Skin epidermis (tissue), 12 donors: ENCODE results near the gene CDC45.
"Not testable (repeated sequence)": the region's sequence is repeated elsewhere in the genome, so short reads cannot be mapped to it uniquely, and the experiment has no call there.

Source experiments
- H3K27ac ChIP-seq, 21 experiments: fragments of 200-600 bp; sonication (generic) in 11 of 21; one replicate each; pipeline ENCODE4 v1.5.0; 2020; ENCODE audit warnings: mild to moderate bottlenecking in 3 of 21, inconsistent platforms in 2 of 21, moderate library complexity in 2 of 21
- H3K4me3 ChIP-seq, 7 experiments: fragments of 200-600 bp; sonication (generic) in 2 of 7; one replicate each; pipeline ENCODE4 v1.5.0; 2020; ENCODE audit warnings: inconsistent platforms in 2 of 7, mild to moderate bottlenecking in 2 of 7, moderate library complexity in 1 of 7

Gene CDC45, protein sequence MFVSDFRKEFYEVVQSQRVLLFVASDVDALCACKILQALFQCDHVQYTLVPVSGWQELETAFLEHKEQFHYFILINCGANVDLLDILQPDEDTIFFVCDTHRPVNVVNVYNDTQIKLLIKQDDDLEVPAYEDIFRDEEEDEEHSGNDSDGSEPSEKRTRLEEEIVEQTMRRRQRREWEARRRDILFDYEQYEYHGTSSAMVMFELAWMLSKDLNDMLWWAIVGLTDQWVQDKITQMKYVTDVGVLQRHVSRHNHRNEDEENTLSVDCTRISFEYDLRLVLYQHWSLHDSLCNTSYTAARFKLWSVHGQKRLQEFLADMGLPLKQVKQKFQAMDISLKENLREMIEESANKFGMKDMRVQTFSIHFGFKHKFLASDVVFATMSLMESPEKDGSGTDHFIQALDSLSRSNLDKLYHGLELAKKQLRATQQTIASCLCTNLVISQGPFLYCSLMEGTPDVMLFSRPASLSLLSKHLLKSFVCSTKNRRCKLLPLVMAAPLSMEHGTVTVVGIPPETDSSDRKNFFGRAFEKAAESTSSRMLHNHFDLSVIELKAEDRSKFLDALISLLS

DNA sequence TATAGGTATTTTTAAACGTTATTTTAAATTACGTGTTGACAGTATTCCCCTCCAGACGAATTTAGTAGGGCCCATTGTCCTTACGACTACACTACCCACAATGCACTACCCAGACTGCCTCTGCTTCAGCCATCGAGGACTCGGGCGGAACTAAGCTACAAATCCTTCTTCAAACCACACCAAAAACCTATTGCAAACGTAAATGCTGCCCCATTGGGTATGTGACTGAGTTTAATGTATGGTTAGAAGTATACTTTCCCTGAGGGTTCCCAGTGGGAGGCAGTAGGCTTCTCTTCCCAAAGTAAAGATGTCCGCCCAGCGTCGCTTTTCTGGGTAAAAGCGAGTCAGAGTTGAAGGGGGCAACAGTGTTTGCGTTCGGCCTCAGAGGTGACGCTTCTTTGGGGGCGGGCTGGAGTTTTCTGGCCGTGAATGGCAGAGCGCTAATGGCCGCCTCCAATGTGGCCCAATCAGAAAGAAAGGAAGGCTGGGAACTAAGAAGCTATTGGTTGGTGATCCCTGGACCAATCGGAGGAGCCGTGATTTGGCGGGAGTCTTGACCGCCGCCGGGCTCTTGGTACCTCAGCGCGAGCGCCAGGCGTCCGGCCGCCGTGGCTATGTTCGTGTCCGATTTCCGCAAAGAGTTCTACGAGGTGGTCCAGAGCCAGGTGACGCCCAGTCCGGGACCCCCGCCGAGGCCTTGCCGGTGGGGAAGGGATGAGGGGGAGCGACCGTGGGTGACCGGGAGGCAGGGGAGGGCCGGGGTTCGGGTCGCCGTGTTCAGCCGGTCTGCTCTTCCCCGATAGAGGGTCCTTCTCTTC lies at the start of gene CDC45:
Gene CDC45 (plus strand): TSS at position 566 of the 818 bp plus-strand sequence. CDS start 49 bp downstream, at position 615.
- H3K4me3 ChIP-seq, result peak within 1 kb of the TSS; percentile 57 to 92 (median 85)
- peak within 1 kb of the TSS; percentile 91 to 100 (median 99) for H3K27ac ChIP-seq

DNA sequence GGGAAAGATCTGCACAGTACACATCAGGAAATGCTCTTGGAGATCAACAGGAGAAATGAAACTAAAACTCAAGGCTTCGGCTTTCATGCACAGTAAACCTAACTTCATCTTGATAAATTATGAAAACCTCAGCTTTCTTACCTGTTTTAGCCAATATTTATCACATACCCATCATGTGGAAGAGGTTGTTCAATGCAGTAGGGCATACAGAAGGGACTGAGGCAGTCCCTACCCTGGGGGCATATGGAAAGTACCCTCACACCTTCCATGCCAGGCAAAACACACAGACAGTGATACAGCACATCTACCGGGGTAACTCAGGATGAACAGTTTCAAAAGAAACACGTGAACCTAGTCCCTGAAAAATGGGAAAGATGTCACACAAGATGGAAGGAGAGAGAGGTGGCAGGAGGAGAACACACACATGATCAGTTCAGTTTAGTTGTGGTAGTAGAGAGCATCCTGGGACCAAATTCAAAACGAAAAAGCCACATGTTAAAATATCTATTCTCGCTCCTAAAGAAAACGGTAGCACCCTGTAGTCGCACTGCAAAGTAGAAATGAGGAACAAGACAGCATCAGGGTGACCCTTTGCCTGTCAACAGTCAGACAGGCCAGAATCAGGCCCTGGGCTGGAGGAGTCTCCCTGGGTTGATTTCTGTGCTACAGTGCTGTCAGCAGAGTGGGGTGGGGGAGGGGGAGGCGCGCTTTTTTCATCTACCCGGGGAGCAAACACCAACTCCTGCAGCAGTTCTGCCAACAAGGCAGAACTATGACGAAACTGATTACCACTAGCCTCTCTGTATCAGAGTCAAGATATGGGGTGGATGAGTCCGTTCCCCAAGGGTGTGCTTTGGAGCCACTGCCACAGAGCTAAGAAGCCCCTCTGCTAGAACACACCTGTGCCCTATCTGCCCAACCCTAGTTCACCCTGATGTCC lies 49.5 kb upstream of the CDC45 start:
- peak overlapping the region; percentile 78 to 97 (median 88) for H3K4me3 ChIP-seq
- peak overlapping the region; percentile 57 to 99 (median 83) for H3K27ac ChIP-seq

DNA sequence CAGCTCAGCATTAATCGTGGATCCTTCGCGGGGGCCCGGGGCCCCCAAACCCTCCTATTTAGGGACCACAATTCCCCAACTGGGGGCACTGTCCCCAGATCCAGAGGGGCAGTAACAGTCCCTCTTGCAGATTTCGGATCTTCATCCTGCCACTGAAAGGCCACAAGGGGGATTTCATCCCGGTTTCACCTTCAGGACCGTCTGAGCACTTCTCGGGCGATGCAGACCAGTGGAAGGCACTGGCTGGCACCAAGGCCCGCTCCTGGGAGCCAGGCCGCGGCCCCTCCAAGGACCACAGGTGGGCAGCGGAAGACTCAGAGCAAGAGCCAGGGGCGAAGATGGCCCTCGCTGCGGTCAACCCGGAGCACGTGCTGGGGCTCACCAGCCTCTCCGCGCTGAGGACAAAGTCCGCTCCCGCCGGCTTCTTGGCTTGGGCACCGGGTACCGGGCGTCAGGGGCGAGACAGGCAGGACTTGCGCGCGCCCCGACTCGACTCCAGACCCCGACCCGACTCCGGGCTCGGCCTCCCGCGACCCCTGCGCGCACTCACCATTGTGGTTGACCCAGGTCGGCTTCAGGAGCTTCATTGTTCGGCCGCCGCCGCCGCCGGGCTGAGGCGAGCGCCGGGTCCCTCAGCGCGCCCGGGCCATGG lies 48.7 kb upstream of the CDC45 start:
- peak overlapping the region; percentile 78 to 97 (median 88) for H3K4me3 ChIP-seq
- peak overlapping the region; percentile 57 to 99 (median 83) for H3K27ac ChIP-seq

DNA sequence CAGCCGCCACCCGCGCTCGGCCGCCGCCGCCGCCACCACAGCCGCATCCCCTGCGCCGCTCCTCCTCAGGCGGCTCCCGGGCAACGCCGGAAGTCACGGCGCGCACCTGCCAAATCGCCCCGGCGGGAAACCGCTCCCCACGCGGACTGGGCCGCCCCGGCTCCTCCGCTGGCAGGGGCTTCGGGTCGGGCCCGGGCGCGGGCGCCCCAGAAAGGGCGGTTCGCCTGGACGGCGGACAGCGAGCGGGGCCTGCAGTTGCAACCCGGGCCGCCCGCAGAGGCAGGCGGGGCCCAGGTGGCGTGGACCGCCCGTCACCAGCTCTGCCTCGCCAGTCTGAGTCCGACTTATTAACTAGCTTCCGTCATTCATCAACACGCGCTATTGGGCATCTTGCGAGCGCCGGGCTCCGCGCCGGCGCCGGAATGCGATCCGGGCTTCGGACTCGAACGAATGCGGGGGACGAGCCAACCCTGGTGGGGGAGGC lies 48.0 kb upstream of the CDC45 start, which contains the start of gene HIRA:
Gene HIRA (minus strand): TSS at position 85 of the 484 bp plus-strand sequence. CDS start 257 bp downstream, outside the sequence.
- Histone ChIP-seq H3K27ac (peak within 1 kb of the TSS; percentile 83 to 100 (median 97)), H3K4me3 (peak within 1 kb of the TSS; percentile 78 to 97 (median 88))

DNA sequence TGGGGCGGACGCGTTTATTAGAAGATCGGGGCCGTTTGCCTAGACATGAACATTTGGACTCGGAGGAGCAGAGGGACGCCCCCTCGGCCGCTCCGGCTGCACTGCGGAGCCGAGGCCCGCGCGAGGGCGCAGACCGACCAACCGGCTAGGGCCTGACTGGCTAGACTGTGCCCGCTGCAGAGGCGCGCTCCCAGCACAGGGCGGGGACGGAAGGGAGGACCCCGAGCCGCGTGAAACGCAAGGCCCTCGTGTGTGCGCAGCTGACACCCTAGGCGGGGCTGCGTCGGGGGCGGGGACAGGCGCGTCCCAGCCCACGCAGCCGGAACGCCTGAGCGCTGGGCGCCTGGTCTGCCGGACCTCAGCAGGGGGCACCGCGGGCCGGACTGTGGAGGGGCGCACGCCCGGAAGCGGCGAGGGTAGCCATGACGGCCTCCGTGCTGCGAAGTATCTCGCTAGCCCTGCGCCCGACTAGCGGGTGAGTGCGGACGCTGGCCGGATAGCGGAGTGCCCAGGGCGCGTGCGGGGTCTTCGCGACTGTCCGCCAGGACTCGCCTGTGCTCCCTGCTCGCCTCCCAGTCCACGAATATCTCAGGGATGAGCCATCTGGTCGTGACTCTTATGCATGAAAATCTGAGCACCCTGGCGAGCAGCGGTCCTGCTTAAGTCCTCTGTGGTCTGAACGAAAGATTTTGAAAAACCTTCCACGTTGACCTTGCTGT lies 47.4 kb upstream of the CDC45 start, which contains the start of gene MRPL40:
Gene MRPL40 (plus strand): TSS at position 413 of the 719 bp plus-strand sequence. CDS start 10 bp downstream, at position 423.
- peak within 1 kb of the TSS; percentile 78 to 97 (median 88) for H3K4me3 ChIP-seq
- peak within 1 kb of the TSS; percentile 83 to 100 (median 97) for H3K27ac ChIP-seq

DNA sequence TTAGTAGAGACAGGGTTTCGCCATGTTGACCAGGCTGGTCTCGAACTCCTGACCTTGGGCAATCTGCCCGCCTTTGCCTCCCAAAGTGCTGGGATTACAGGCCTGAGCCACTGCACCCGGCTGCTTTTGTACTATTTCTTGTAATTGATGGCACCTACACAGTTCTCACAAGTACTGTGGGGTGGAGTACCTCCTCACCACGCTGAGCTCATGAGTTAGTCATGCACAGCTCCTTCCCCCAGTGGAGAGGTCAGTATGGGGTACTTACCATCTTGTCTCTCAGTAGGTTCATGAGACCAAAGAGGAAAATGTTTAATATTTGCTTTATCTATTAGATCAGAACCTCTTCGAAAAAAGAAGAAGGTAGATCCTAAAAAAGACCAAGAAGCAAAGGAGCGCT lies 45.3 kb upstream of the CDC45 start:
- H3K4me3 ChIP-seq, result no peak overlapping the region
- peak overlapping the region in 1 of 21 experiments; percentile 30 for H3K27ac ChIP-seq

DNA sequence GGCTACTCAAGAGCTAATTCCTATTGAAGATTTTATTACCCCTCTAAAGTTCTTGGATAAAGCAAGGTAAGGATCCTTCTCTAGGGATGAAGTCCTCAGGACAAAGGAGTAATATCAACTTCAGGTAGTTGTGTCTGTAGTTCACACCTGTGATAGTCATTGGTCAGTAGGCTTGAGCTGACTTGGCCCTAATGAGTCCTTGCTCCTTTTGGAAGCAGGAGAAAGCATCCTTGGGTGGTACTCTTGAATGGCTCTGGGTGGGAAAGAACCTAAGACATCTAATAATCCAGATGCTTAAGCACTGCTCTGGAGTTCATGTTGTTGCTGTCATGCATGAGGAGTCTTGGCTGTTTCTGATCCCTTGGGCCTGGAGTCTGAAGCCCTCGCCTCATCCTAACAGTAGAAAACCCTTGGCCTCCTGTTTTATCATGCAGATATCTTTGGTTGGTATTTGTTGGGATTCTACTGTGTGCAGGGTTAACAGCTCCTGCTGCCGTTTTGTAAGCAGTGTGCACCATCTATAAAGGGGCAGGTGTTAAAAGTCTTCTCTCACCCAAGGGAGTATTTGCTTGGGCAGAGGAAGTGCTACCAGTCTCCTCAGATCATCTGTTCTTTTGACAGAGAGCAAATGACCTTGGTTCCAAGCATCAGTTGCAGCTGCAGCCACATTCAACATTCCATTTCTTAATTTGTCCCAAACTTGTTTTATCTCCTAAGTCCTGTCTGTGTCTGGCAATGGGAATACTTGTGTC lies 44.7 kb upstream of the CDC45 start:
- Histone ChIP-seq H3K27ac (peak overlapping the region in 1 of 21 experiments; percentile 30), H3K4me3 (no peak overlapping the region)

DNA sequence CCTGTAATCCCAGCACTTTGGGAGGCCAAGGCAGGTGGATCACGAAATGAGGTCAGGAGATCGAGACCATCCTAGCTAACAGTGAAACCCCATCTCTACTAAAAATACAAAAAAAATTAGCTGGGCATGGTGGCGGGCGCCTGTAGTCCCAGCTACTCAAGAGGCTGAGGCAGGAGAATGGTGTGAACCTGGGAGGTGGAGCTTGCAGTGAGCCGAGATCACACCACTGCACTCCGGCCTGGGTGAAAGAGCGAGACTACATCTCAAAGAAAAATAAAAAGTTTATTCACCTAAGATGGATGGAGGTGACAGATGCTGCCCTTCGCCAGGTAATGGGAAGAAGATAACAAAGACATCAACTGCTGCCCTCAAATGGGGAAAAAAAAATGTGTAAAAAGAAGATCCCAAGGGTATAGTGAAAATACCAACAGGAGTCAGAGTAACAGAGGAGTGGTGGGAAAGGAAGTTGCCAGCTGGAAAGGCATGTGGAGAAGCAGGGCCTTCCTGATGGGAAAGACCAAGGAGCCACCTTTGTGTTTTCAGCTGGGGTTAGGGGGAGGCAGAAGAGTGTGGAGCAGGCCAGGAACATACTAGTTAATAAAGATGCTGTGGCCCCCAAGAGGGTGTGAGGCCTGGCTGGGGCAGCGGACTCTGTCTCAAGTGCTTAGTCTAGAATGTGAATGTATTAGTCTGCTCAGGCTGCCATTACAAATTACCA lies 43.1 kb upstream of the CDC45 start:
- not testable (repeated sequence) for H3K4me3 ChIP-seq, H3K27ac ChIP-seq

DNA sequence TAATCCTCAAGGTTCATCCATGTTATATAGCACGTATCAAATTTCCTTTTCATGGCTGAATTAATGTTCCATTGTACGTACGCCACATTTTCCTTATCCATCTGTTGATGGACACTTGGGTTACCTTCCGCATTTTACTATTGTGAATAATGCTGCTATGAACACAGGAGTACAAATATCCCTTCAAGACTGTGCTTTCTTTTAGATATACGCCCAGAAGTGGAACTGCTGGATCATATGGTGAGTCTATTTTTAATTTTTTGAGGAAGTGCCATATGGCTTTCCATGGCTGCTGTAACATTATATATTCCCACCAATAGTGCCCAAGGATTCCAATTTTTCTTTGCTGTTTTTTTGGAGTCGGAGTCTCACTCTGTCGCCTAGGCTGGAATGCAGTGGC lies 41.4 kb upstream of the CDC45 start:
- Histone ChIP-seq H3K27ac (no peak overlapping the region), H3K4me3 (no peak overlapping the region)

DNA sequence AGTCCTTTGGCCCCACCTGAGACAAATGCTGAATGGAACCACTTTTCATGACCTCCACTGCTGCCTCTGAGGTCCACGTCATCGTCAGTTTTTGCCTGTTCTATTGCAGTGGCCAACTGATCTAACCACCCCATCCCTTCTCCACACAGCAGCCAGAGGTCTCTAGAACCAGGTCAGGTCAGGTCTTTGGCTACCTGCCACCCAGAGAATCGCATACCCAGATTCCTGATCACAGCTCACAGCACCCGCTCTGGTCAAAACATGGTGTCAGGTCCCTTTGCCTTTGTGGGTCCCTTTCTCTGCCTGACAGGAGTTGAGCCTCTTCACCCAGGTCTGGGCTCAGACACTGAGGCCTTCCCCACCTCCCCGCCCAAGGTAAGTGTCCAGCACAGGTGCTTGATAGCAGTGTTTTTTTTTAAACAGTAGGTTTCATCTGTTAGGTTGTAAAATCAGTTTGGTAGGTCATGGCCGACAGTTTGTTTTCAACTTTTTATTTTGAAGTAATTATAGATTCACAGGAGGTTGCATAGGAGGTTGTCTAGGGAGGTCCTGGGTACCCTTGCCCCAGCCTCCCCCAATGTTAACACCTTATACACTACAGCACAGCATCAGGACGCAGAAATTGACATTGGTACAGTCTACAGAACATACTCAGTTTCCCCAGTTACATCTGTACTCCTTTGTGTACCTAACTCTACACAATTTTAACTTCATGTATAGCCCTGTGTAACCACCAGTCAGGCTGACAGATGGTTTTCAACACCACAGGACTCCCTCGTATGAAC lies 39.1 kb upstream of the CDC45 start:
- no peak overlapping the region for H3K4me3 ChIP-seq
- no peak overlapping the region for H3K27ac ChIP-seq

DNA sequence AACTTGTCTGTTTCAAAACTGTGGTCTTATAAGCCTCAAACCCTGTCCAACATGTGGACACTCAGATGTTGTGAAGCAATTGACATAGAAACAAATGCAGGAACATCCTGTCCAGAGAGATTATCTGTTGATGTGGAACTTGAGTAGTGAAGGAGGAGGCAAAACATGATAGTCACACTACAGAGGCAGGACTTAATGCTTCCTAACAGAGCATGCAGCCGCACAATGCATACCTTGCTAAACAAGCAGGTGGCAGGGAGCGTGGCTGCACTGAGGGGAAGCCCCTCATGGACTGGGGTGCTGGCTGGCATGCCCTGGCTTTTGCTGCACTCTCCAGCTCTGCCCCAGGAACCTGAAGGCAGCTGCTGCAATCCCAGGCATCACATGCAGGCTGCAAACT lies 37.6 kb upstream of the CDC45 start:
- Histone ChIP-seq H3K27ac (no peak overlapping the region), H3K4me3 (no peak overlapping the region)

DNA sequence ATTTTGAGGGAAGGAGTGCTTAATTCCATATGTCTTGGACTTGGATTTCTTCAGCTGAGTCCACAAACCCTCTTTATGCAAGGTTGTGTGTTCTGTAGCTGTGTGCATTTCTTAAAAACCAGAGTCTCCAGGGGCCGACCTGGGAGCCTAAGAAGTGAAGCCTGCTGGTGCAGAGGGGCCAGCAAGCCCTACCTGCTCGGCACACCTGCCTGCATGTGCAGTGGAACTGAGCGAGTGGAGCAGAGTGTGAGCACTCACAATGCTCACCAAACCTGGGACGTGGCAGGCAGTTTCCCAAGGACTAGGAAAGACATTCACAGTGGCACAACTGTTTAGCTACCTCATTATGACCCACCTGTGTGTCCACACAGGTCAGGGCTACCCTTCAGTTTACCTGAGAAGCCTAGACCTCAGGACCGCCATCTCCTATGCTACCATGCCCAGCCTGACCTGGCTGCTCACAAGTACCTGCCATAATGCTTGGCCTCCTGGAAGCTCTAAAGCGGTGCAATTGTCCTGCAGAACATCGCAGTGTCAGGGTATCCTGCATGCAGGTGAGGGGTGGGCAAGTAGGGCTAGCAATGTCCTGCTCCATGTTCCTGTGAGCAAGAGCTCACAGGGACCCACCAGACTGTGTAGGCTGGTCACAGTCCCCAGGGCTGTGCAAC lies 36.0 kb upstream of the CDC45 start:
- H3K27ac ChIP-seq, result no peak overlapping the region

DNA sequence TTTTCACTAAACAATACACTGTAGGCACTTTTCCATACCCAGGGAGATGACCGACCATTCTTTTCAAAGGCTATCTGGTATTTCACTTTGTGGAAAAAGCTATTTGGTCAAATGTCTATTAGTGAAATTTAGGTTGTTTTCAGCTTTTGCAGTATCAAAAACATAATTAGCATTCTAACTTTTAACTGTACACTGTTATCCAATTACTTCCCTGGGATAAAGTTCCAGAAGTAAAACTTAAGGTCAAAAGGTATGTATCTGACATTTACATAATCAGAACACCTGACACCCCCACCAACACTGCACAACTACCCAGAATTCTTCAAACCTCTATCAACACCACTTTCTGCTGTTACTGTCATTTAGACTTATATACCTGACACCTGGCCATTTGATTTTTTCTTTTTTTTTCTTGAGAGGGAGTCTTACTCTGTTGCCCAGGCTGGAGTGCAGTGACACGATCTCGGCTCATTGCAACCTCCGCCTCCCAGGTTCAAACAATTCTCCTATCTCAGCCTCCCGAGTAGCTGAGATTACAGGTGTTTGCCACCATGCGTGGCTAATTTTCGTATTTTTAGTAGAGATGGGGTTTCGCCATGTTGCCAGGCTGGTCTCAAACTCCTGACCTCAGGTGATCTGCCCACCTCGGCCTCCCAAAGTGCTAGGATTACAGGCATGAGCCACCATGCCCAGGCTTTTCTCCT lies 34.3 kb upstream of the CDC45 start:
- not testable (repeated sequence) for H3K27ac ChIP-seq, H3K4me3 ChIP-seq

More for the DNA sequence above, 36.0 kb upstream of the CDC45 start:
- no peak overlapping the region for H3K4me3 ChIP-seq

DNA sequence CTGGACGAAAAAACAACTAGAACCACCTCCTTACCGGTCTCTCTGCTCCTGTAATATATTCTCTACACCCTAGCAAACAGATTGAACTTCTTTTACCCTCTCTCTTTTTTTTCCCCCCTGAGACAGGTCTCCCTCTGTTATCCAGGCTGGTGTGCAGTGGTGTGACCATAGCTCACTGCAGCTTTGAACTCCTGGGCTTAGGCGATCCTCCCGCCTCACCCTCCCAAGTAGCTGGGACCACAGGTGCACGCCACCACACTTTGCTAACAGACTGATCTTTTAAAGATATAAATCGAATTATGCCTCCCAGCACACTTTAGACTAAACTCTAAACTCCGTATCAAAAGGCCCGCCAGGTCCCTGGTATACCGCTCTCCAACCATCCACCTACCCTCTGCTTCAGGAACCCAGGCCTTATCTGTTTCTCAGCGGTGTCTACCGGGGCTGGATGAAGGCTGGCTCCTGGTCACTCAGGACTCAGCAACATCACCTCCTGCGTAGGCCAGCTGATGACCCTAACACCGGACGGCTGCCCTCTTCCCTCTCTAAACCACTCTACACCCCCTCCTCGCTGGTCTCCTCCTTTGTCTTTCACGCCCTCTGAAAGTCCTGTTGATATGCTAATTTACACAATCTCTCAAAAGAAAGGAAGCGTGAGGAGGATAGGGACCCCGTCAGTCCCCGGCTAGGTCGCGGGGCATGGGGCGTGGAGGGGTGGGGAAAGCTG lies 33.0 kb upstream of the CDC45 start:
- Histone ChIP-seq H3K27ac (peak overlapping the region; percentile 78 to 98 (median 92)), H3K4me3 (peak overlapping the region; percentile 64 to 92 (median 85))
